Neural progenitor cell (in vitro differentiated cells): ENCODE measurements around the gene ADK.

Experiments
- CTCF ChIP-seq: fragments of 200-600 bp; sonication (generic); IDR thresholded peaks from 2 replicates; pipeline ENCODE4 v1.5.1; 2017; ENCODE audit warnings: antibody characterized with exemption, mild to moderate bottlenecking
- EZH2phosphoT487 ChIP-seq: fragments of 200-600 bp; sonication (generic); IDR thresholded peaks from 2 replicates; pipeline ENCODE4 v1.6.1; 2017; ENCODE audit warnings: antibody characterized with exemption

GRCh38 chr10:74123081-74123480 is 27.9 kb upstream of the ADK start:
- TF ChIP-seq CTCF (no peak), EZH2phosphoT487 (no peak)
